ENCODE data around the gene MBD5. TPM values are rescaled to one million over a fixed set of nuclear protein-coding genes. Genes with fewer than 3 reads are reported as not detected.

MBD5 gene
- polyA plus RNA-seq, 2 of the 4 experiments (the other 2 are of a cell fraction), result 5.4 to 24.1 TPM

DNA sequence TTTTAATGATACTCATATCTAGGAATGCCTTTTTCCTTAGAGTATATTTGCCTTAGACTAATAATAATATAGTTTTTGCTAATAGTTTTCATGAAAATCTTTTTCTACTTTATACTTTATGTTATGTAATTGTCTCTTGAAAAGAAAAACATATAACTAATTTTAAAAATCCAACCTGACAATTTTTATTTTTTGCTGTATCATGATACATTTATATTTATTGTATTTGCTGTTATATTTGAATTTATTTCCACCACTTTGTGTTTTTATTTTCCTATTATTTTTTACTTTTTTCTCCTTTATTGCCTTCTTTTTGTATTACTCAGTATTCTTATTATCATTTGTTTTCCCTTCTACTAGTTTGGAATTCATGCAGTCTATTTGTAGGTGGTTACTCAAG lies 85.4 kb downstream of the MBD5 start:
- FAIRE-seq (no peak), ATAC-seq (no peak)

DNA sequence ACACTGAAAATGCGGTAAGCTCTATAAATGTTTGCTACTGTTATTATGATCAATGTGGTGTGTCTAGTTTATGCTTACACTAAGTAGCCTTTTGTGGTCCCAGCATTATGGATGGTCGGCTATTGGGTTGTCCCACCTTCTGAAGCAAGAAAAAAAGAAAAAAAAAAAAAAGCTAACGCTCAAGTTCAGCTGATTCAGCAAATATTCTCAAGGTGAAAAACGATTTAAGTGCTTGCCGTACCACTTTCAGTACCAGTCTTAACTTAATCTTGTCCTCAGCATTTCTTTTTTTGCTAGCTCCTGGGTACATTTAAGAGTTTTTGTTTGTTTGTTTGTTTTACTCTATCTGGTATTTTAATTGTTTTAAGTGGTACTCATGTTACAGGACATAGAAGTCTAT lies 87.5 kb downstream of the MBD5 start:
- no peak for DNase-seq (ENCODE audit: low read depth in 1 of 2, low spot score in 1 of 2)
- Histone ChIP-seq H3K4me2 (no peak overlapping the region), H3K9me3 (no peaks in the 10 kb centered on the region), H3K27ac (no peak overlapping the region), H3K4me1 (no peaks in the 10 kb centered on the region), H3K4me3 (no peak overlapping the region)
- ChIA-PET CTCF (no interaction called here), POLR2A (no interaction called here)
- TF ChIP-seq MAFK (IDR thresholded peaks at IDR 0.05; ENCODE audit: partially characterized antibody) (peak; percentile 93), JUNB (IDR thresholded peaks at IDR 0.05) (no peak)
- WGBS (ENCODE audit: missing lambda C conversion rate), result 84% methylated on average over 5 of the region's 5 CpGs
- no peak for ATAC-seq
- FAIRE-seq, result no peak

More for the DNA sequence above, 85.4 kb downstream of the MBD5 start:
- no peak for DNase-seq (ENCODE audit: low read depth in 1 of 2, low spot score in 1 of 2)
- TF ChIP-seq RCOR1 (IDR thresholded peaks at IDR 0.05; ENCODE audit: low read depth, low read length) (no peak), GATA3 (IDR thresholded peaks at IDR 0.05; ENCODE audit: borderline replicate concordance) (no peak), NPAS2 (CRISPR knock-in tag; IDR thresholded peaks at IDR 0.05; ENCODE audit: borderline replicate concordance) (no peak), HEYL (CRISPR knock-in tag; IDR thresholded peaks at IDR 0.05) (no peak), CBX8 (IDR thresholded peaks at IDR 0.05) (no peak), ZNF302 (CRISPR knock-in tag; IDR thresholded peaks at IDR 0.05) (no peak), RARB (CRISPR knock-in tag; IDR thresholded peaks at IDR 0.05) (no peak), POLR2A (IDR thresholded peaks at IDR 0.05; ENCODE audit: low read length) (no peak), HOXB13 (CRISPR knock-in tag; IDR thresholded peaks at IDR 0.05; ENCODE audit: low read depth) (no peak), SREBF2 (IDR thresholded peaks at IDR 0.05) (no peak), ZFP36 (IDR thresholded peaks at IDR 0.05; ENCODE audit: borderline replicate concordance, partially characterized antibody) (no peak), FOXS1 (CRISPR knock-in tag; IDR thresholded peaks at IDR 0.05) (no peak), FOSB (CRISPR knock-in tag; IDR thresholded peaks at IDR 0.05) (no peak), MAFK (IDR thresholded peaks at IDR 0.05; ENCODE audit: partially characterized antibody) (no peak), CBX2 (IDR thresholded peaks at IDR 0.05; ENCODE audit: borderline replicate concordance, low read depth) (no peak), JUNB (IDR thresholded peaks at IDR 0.05) (no peak), EP300 (IDR thresholded peaks at IDR 0.05) (no peak)
- POLR2A ChIA-PET, result no interaction called here
- no peaks in the 10 kb centered on the region for H3K4me1 ChIP-seq
- H3K27ac ChIP-seq, result no peak overlapping the region
- H3K4me2 ChIP-seq, result no peak overlapping the region
- CTCF ChIA-PET, result no interaction called here
- H3K9me3 ChIP-seq, result no peaks in the 10 kb centered on the region
- H3K4me3 ChIP-seq, result no peak overlapping the region

DNA sequence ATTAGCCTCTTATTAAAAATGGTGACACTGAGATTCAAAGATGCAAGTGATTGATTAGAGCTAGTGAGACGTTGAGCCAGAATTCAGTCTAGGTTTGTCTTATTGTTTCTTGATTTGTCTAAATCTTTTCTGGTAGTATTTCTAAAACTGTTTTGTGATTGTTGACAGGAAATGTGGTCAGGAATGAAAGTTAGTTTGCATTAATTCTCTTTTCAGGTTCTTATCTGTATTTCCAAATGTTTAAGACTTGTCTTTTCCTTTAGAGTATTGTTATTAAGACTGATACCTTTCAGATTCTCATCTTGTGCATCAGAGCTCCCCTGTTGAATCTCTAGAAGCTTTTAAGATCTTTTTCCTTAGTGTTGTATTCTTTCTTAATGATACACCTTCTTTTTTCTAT lies 89.3 kb downstream of the MBD5 start:
- TF ChIP-seq RFX5 (IDR thresholded peaks at IDR 0.05) (no peak), HEYL (CRISPR knock-in tag; IDR thresholded peaks at IDR 0.05) (no peak), KDM1A (IDR thresholded peaks at IDR 0.05; ENCODE audit: low read depth) (no peak)
- 83% methylated on average over 1 of the region's 1 CpG for WGBS (ENCODE audit: missing lambda C conversion rate)
- DNase-seq (ENCODE audit: low read depth in 1 of 2, low spot score in 1 of 2) (no peak), ATAC-seq (no peak), FAIRE-seq (no peak)
- H3K4me3 ChIP-seq, result no peak overlapping the region
- ChIA-PET CTCF (no interaction called here), POLR2A (no interaction called here)
- H3K9me3 ChIP-seq, result no peaks in the 10 kb centered on the region
- no peaks in the 10 kb centered on the region for H3K4me1 ChIP-seq
- H3K27ac ChIP-seq, result no peak overlapping the region
- H3K4me2 ChIP-seq, result no peak overlapping the region

DNA sequence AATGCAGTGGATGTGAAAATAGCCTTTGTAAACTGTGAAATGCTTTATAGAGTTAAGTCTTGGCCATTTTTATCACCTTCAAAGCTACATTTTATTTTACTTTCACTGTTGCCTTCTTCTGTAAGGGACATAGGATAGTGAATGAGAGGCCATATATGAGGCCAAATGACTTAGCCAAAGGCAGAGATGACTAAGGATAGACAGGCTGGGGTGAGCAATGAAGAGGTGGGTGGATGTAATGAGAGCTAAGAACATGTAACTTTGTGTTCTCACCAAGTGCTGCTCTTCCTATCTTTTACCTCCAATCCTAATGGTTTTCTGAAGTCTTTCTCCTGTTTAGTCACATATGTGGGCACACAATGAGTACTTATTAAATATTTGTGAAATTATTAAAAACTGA lies 101.9 kb downstream of the MBD5 start:
- no peak for ATAC-seq
- Histone ChIP-seq H3K4me2 (no peak overlapping the region), H3K27ac (no peak overlapping the region), H3K4me3 (no peak overlapping the region), H3K4me1 (no peaks in the 10 kb centered on the region), H3K9me3 (no peaks in the 10 kb centered on the region)
- no peak for TF ChIP-seq RAD21 (conservative IDR thresholded peaks at IDR 0.05 in 1 of 2, IDR thresholded peaks at IDR 0.05 in 1 of 2)
- TF ChIP-seq, protein P1, sequence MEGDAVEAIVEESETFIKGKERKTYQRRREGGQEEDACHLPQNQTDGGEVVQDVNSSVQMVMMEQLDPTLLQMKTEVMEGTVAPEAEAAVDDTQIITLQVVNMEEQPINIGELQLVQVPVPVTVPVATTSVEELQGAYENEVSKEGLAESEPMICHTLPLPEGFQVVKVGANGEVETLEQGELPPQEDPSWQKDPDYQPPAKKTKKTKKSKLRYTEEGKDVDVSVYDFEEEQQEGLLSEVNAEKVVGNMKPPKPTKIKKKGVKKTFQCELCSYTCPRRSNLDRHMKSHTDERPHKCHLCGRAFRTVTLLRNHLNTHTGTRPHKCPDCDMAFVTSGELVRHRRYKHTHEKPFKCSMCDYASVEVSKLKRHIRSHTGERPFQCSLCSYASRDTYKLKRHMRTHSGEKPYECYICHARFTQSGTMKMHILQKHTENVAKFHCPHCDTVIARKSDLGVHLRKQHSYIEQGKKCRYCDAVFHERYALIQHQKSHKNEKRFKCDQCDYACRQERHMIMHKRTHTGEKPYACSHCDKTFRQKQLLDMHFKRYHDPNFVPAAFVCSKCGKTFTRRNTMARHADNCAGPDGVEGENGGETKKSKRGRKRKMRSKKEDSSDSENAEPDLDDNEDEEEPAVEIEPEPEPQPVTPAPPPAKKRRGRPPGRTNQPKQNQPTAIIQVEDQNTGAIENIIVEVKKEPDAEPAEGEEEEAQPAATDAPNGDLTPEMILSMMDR (IDR thresholded peaks at IDR 0.05), result no peak
- no peak for TF ChIP-seq CEBPB (IDR thresholded peaks at IDR 0.05)
- no peak for TF ChIP-seq FOSB (CRISPR knock-in tag; IDR thresholded peaks at IDR 0.05)
- TF ChIP-seq CHD4 (IDR thresholded peaks at IDR 0.05; ENCODE audit: borderline replicate concordance), result no peak
- no peak for TF ChIP-seq SREBF2 (IDR thresholded peaks at IDR 0.05)
- no peak for TF ChIP-seq SMC3 (IDR thresholded peaks at IDR 0.05)
- no peak for TF ChIP-seq NFE2L2 (conservative IDR thresholded peaks at IDR 0.05; ENCODE audit: low read length)
- no peak for TF ChIP-seq POLR2AphosphoS2 (conservative IDR thresholded peaks at IDR 0.05; ENCODE audit: low read length)
- TF ChIP-seq ZNF302 (CRISPR knock-in tag; IDR thresholded peaks at IDR 0.05), result no peak
- TF ChIP-seq FOSL2 (IDR thresholded peaks at IDR 0.05), result no peak
- no peak for TF ChIP-seq FOSL2 (CRISPR knock-in tag; IDR thresholded peaks at IDR 0.05)
- DNase-seq (ENCODE audit: low read depth in 1 of 2, low spot score in 1 of 2), result no peak
- FAIRE-seq, result no peak
- ChIA-PET POLR2A (no interaction called here), CTCF (no interaction called here)

Data from A549 (cell line).